ENCODE data around the gene SAXO1.
A peak's percentile ranks its signal among the peaks of the same experiment; 100 is the strongest.

The SAXO1 gene

GRCh38 chr9:18980189-18980588 is 52.8 kb downstream of the SAXO1 start:
- Histone ChIP-seq H3K4me1 (ENCODE audit: low read length) (no peaks in the 10 kb centered on the region), H2AFZ (ENCODE audit: low read depth, low read length) (no peak overlapping the region; the same call in 1 of the 2 replicates), H3K27ac (ENCODE audit: low read length) (no peak overlapping the region), H3K9ac (ENCODE audit: low read length) (no peak overlapping the region), H3K9me3 (ENCODE audit: insufficient read depth, low read length) (no peaks in the 10 kb centered on the region), H3K36me3 (replicated peaks; ENCODE audit: low read depth, low read length) (no peaks in the 10 kb centered on the region), H3K79me2 (ENCODE audit: low read length) (no peaks in the 10 kb centered on the region), H3K4me3 (ENCODE audit: low read length) (no peak overlapping the region), H3K4me2 (ENCODE audit: low read length) (no peak overlapping the region), H4K20me1 (ENCODE audit: insufficient read depth, low read length) (no peaks in the 10 kb centered on the region), H3K27me3 (ENCODE audit: low read depth, low read length) (peaks cover 4% of the 10 kb centered on the region; the same call in 1 of the 2 replicates)
- no peak for TF ChIP-seq EZH2phosphoT487 (IDR thresholded peaks at IDR 0.05; ENCODE audit: low read depth)

- Histone ChIP-seq H4K20me1 (ENCODE audit: insufficient read depth, low read length) (no peaks in the 10 kb centered on the region), H3K79me2 (ENCODE audit: low read length) (no peaks in the 10 kb centered on the region), H3K9me3 (ENCODE audit: insufficient read depth, low read length) (no peaks in the 10 kb centered on the region), H3K36me3 (replicated peaks; ENCODE audit: low read depth, low read length) (no peaks in the 10 kb centered on the region), H2AFZ (ENCODE audit: low read depth, low read length) (no peak overlapping the region), H3K4me3 (ENCODE audit: low read length) (no peak overlapping the region), H3K4me2 (ENCODE audit: low read length) (no peak overlapping the region), H3K27ac (ENCODE audit: low read length) (no peak overlapping the region), H3K9ac (ENCODE audit: low read length) (no peak overlapping the region), H3K27me3 (ENCODE audit: low read depth, low read length) (peaks cover 4% of the 10 kb centered on the region; the same call in 1 of the 2 replicates), H3K4me1 (ENCODE audit: low read length) (no peaks in the 10 kb centered on the region)
- TF ChIP-seq, protein P1, sequence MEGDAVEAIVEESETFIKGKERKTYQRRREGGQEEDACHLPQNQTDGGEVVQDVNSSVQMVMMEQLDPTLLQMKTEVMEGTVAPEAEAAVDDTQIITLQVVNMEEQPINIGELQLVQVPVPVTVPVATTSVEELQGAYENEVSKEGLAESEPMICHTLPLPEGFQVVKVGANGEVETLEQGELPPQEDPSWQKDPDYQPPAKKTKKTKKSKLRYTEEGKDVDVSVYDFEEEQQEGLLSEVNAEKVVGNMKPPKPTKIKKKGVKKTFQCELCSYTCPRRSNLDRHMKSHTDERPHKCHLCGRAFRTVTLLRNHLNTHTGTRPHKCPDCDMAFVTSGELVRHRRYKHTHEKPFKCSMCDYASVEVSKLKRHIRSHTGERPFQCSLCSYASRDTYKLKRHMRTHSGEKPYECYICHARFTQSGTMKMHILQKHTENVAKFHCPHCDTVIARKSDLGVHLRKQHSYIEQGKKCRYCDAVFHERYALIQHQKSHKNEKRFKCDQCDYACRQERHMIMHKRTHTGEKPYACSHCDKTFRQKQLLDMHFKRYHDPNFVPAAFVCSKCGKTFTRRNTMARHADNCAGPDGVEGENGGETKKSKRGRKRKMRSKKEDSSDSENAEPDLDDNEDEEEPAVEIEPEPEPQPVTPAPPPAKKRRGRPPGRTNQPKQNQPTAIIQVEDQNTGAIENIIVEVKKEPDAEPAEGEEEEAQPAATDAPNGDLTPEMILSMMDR (IDR thresholded peaks at IDR 0.05; ENCODE audit: low read depth, low read length), result no peak
- TF ChIP-seq EZH2phosphoT487 (IDR thresholded peaks at IDR 0.05; ENCODE audit: low read depth), result no peak
Observed at GRCh38 chr9:18979367-18979766, 53.6 kb downstream of the SAXO1 start.

GRCh38 chr9:18978188-18978587 is 54.8 kb downstream of the SAXO1 start:
- Histone ChIP-seq H4K20me1 (ENCODE audit: insufficient read depth, low read length) (no peaks in the 10 kb centered on the region), H3K79me2 (ENCODE audit: low read length) (no peaks in the 10 kb centered on the region), H2AFZ (ENCODE audit: low read depth, low read length) (no peak overlapping the region), H3K4me2 (ENCODE audit: low read length) (no peak overlapping the region), H3K36me3 (replicated peaks; ENCODE audit: low read depth, low read length) (no peaks in the 10 kb centered on the region), H3K27ac (ENCODE audit: low read length) (no peak overlapping the region), H3K4me1 (ENCODE audit: low read length) (no peaks in the 10 kb centered on the region), H3K9ac (ENCODE audit: low read length) (no peak overlapping the region), H3K27me3 (ENCODE audit: low read depth, low read length) (peaks cover 8% of the 10 kb centered on the region; the same call in 1 of the 2 replicates), H3K9me3 (ENCODE audit: insufficient read depth, low read length) (no peaks in the 10 kb centered on the region), H3K4me3 (ENCODE audit: low read length) (no peak overlapping the region)
- TF ChIP-seq EZH2phosphoT487 (IDR thresholded peaks at IDR 0.05; ENCODE audit: low read depth), result no peak
- TF ChIP-seq, protein P1 (IDR thresholded peaks at IDR 0.05; ENCODE audit: low read depth, low read length), result no peak

- no peak overlapping the region for H2AFZ ChIP-seq (ENCODE audit: low read depth, low read length)
- H3K9ac ChIP-seq (ENCODE audit: low read length), result no peak overlapping the region
- H3K9me3 ChIP-seq (ENCODE audit: insufficient read depth, low read length), result no peaks in the 10 kb centered on the region
- H3K79me2 ChIP-seq (ENCODE audit: low read length), result no peaks in the 10 kb centered on the region
- no peak overlapping the region for H3K27ac ChIP-seq (ENCODE audit: low read length)
- 0 out of 2 replicates have a peak overlapping the region, but pooled peaks have one; percentile 24 for H3K4me2 ChIP-seq (ENCODE audit: low read length)
- TF ChIP-seq, protein P1 (IDR thresholded peaks at IDR 0.05; ENCODE audit: low read depth, low read length), result no peak
- TF ChIP-seq EZH2phosphoT487 (IDR thresholded peaks at IDR 0.05; ENCODE audit: low read depth), result no peak
- H3K4me3 ChIP-seq (ENCODE audit: low read length), result no peak overlapping the region
- H3K36me3 ChIP-seq (replicated peaks; ENCODE audit: low read depth, low read length), result no peaks in the 10 kb centered on the region
- no peaks in the 10 kb centered on the region for H3K4me1 ChIP-seq (ENCODE audit: low read length)
- no peaks in the 10 kb centered on the region for H4K20me1 ChIP-seq (ENCODE audit: insufficient read depth, low read length)
- H3K27me3 ChIP-seq (ENCODE audit: low read depth, low read length), result peaks cover 17% of the 10 kb centered on the region
Observed at GRCh38 chr9:18976709-18977531, 56.1 kb downstream of the SAXO1 start.

All from OCI-LY3 (cell line).